HUES48 (cell line): Measurements from ENCODE around the gene TRABD2B.
"Not testable (repeated sequence)": the region's sequence is repeated elsewhere in the genome, so short reads cannot be mapped to it uniquely, and the experiment has no call there.

Source experiments
- H3K27ac ChIP-seq: one replicate; pipeline ENCODE4 v1.7.0; 2013; ENCODE audit warnings: low read depth, low read length, inconsistent platforms
- H3K27me3 ChIP-seq: 2 replicates; pipeline ENCODE4 v1.6.1; 2013; ENCODE audit warnings: mild to moderate bottlenecking, low read length; ENCODE audit not compliant: control insufficient read depth, insufficient read depth
- H3K36me3 ChIP-seq: 2 replicates; pipeline ENCODE4 v1.6.1; 2013; ENCODE audit warnings: low read length; ENCODE audit not compliant: control insufficient read depth, insufficient read depth
- H3K4me1 ChIP-seq: 2 replicates; pipeline ENCODE4 v1.6.1; 2013; ENCODE audit warnings: mild to moderate bottlenecking, low read length; ENCODE audit not compliant: control insufficient read depth, insufficient read depth
- H3K4me3 ChIP-seq: 2 replicates; pipeline ENCODE4 v1.5.1; 2013; ENCODE audit warnings: mild to moderate bottlenecking, low read depth, low read length
- H3K9ac ChIP-seq: 2 replicates; pipeline ENCODE4 v1.6.1; 2013; ENCODE audit warnings: mild to moderate bottlenecking, low read depth, low read length, moderate library complexity
- H3K9me3 ChIP-seq: 2 replicates; pipeline ENCODE4 v1.6.1; 2013; ENCODE audit warnings: low read length; ENCODE audit not compliant: control insufficient read depth, insufficient read depth

The TRABD2B gene

GRCh38 chr1:47965816-47966215 is 31.4 kb downstream of the TRABD2B start:
- Histone ChIP-seq H3K9ac (no peak overlapping the region), H3K4me3 (no peak overlapping the region), H3K9me3 (no peaks in the 10 kb centered on the region), H3K27me3 (no peaks in the 10 kb centered on the region), H3K27ac (no peak overlapping the region), H3K36me3 (no peaks in the 10 kb centered on the region), H3K4me1 (peaks cover 20% of the 10 kb centered on the region; the same call in 1 of the 2 replicates)

- no peaks in the 10 kb centered on the region for H3K9me3 ChIP-seq
These were observed 32.5 kb downstream of the TRABD2B start for GRCh38 chr1:47964636-47965035.

GRCh38 chr1:47963568-47964358 is 33.4 kb downstream of the TRABD2B start:
- Histone ChIP-seq H3K27me3 (no peaks in the 10 kb centered on the region), H3K9me3 (no peaks in the 10 kb centered on the region), H3K27ac (no peak overlapping the region), H3K4me3 (no peak overlapping the region), H3K36me3 (no peaks in the 10 kb centered on the region), H3K4me1 (peaks cover 20% of the 10 kb centered on the region; the same call in 1 of the 2 replicates), H3K9ac (no peak overlapping the region)

More at GRCh38 chr1:47964636-47965035, 32.5 kb downstream of the TRABD2B start:
- no peak overlapping the region for H3K27ac ChIP-seq
- H3K9ac ChIP-seq = no peak overlapping the region
- H3K27me3 ChIP-seq = no peaks in the 10 kb centered on the region
- H3K36me3 ChIP-seq = no peaks in the 10 kb centered on the region
- H3K4me3 ChIP-seq = no peak overlapping the region
- peaks cover 20% of the 10 kb centered on the region; the same call in 1 of the 2 replicates for H3K4me1 ChIP-seq

- no peak overlapping the region for H3K9ac ChIP-seq
- no peaks in the 10 kb centered on the region for H3K36me3 ChIP-seq
- H3K4me3 ChIP-seq = no peak overlapping the region
- no peaks in the 10 kb centered on the region for H3K9me3 ChIP-seq
- H3K27ac ChIP-seq = no peak overlapping the region
- H3K27me3 ChIP-seq = no peaks in the 10 kb centered on the region
- peaks cover 20% of the 10 kb centered on the region; the same call in 1 of the 2 replicates for H3K4me1 ChIP-seq
These were observed 34.3 kb downstream of the TRABD2B start for GRCh38 chr1:47962750-47963492.

GRCh38 chr1:47961835-47962234 is 35.4 kb downstream of the TRABD2B start:
- not testable (repeated sequence) for H3K36me3 ChIP-seq, H3K9ac ChIP-seq, H3K27me3 ChIP-seq, H3K9me3 ChIP-seq, H3K27ac ChIP-seq, H3K4me3 ChIP-seq
- peaks cover 20% of the 10 kb centered on the region; the same call in 1 of the 2 replicates for H3K4me1 ChIP-seq

GRCh38 chr1:47956491-47956890 is 40.7 kb downstream of the TRABD2B start:
- not testable (repeated sequence) for H3K4me1 ChIP-seq, H3K36me3 ChIP-seq, H3K4me3 ChIP-seq, H3K9me3 ChIP-seq, H3K27me3 ChIP-seq, H3K9ac ChIP-seq, H3K27ac ChIP-seq

- no peaks in the 10 kb centered on the region for H3K4me1 ChIP-seq
- no peaks in the 10 kb centered on the region for H3K36me3 ChIP-seq
- no peak overlapping the region for H3K9ac ChIP-seq
- H3K9me3 ChIP-seq = no peaks in the 10 kb centered on the region
- H3K4me3 ChIP-seq = no peak overlapping the region
- peaks cover 7% of the 10 kb centered on the region for H3K27me3 ChIP-seq
- H3K27ac ChIP-seq = no peak overlapping the region
These were observed 43.5 kb downstream of the TRABD2B start for GRCh38 chr1:47953661-47954060.

GRCh38 chr1:47951545-47952235 is 45.5 kb downstream of the TRABD2B start:
- H3K9me3 ChIP-seq = no peaks in the 10 kb centered on the region
- no peaks in the 10 kb centered on the region for H3K4me1 ChIP-seq
- H3K27ac ChIP-seq = no peak overlapping the region
- H3K36me3 ChIP-seq = no peaks in the 10 kb centered on the region
- peaks cover 7% of the 10 kb centered on the region for H3K27me3 ChIP-seq
- H3K9ac ChIP-seq = no peak overlapping the region
- no peak overlapping the region for H3K4me3 ChIP-seq

GRCh38 chr1:47951026-47951425 is 46.2 kb downstream of the TRABD2B start:
- peaks cover 7% of the 10 kb centered on the region for H3K27me3 ChIP-seq
- H3K36me3 ChIP-seq = no peaks in the 10 kb centered on the region
- H3K9ac ChIP-seq = no peak overlapping the region
- H3K9me3 ChIP-seq = no peaks in the 10 kb centered on the region
- H3K4me1 ChIP-seq = no peaks in the 10 kb centered on the region
- no peak overlapping the region for H3K27ac ChIP-seq
- H3K4me3 ChIP-seq = no peak overlapping the region

GRCh38 chr1:47950471-47950870 is 46.7 kb downstream of the TRABD2B start:
- no peak overlapping the region for H3K9ac ChIP-seq
- no peak overlapping the region for H3K27ac ChIP-seq
- peaks cover 7% of the 10 kb centered on the region for H3K27me3 ChIP-seq
- H3K4me3 ChIP-seq = no peak overlapping the region
- no peaks in the 10 kb centered on the region for H3K36me3 ChIP-seq
- H3K9me3 ChIP-seq = no peaks in the 10 kb centered on the region
- no peaks in the 10 kb centered on the region for H3K4me1 ChIP-seq

GRCh38 chr1:47948126-47948525 is 49.1 kb downstream of the TRABD2B start:
- Histone ChIP-seq H3K36me3 (no peaks in the 10 kb centered on the region), H3K9ac (no peak overlapping the region), H3K27ac (no peak overlapping the region), H3K4me1 (no peaks in the 10 kb centered on the region), H3K4me3 (no peak overlapping the region), H3K9me3 (no peaks in the 10 kb centered on the region), H3K27me3 (peaks cover 7% of the 10 kb centered on the region)
